A673 (cell line): ENCODE results near the gene POU2F2.

Experiments
- CTCF ChIP-seq: fragments of 300-800, 200-600 bp; sonication (generic); conservative IDR thresholded peaks from 2 replicates; pipeline ENCODE4 v1.5.1; 2017; ENCODE audit warnings: low read depth, mild to moderate bottlenecking, antibody characterized with exemption, low read length, moderate library complexity, mixed read lengths
- EZH2 ChIP-seq: fragments of 200-600 bp; sonication (generic); IDR thresholded peaks from 2 replicates; pipeline ENCODE4 v1.6.1; 2017; ENCODE audit warnings: borderline replicate concordance, low read depth, mild to moderate bottlenecking, mixed read lengths, antibody characterized with exemption, low read length; ENCODE audit not compliant: poor library complexity, severe bottlenecking

GRCh38 chr19:42038666-42039065, 93.6 kb downstream of the POU2F2 start:
- TF ChIP-seq CTCF (no peak), EZH2 (no peak)
